Measurements from ENCODE around the gene LPCAT1.

LPCAT1 gene

GRCh38 chr5:1443991-1444360 is 79.8 kb downstream of the LPCAT1 start:
- DNase-seq, result no peak

DNA sequence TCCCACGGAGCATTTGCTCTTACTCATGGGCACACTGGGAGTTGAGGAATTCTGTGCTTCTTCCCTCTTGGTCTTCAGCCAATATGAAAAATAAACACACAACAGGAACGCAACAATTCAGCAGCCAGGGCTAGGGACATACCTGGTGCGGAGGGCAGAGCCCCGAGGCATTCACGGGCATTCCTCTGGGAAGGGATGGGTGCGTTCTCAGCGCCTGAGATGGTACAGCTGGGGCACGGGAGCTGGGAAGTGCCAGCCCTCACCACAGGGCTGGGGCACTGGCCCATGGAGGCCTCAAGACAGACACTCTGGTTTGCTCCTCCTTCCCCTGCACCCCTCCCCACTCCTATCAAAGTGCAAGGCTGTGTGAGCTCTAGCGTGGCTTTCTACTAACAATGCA is 80.6 kb downstream of the LPCAT1 start:
- DNase-seq, result no peak

DNA sequence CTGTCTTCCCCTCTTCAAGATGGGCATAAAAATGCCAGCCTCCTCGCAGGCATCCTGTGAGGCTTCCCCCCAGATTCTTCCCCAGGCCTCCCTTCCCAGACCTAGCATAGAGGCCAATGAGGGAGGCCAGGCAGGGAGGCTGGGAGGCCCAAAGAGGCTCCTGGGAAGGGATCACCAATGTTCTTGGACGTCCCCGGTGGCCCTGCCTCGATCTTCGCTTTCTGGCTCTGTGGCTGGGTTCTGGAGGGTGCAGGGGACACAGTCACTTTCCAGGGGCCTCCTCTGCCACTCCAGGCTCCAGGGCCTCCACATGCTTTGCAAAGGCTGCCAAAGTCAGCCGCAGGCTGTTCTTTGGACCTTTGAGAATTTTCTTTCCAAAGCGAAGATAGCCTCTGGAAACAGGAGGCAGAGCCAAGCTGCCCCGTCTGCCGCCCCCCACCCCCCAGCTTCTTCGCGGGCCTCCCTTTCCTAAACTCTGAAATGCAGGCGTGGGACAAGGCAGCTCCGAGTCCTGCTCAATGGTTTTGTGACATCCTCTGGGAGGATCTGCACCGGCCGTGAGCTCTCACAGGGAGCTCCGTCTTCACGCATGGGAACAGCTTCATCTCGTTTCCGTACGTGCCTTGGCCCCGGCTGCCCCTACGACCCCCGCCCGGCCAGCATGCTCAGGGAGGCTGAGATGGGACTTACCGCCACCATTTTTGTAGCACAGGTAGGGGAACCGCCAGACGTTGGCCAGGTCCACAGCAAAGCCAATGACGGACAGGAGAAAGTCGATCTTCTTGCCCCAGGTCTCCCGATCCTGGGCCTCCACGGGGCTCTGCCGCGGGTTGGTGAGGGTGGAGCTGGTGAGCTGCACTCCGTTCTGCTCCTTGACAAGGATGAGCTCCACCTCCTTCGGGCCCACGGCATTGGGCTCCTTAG is 81.3 kb downstream of the LPCAT1 start:
- DNase-seq, result no peak

- no peak for DNase-seq
These were observed 82.4 kb downstream of the LPCAT1 start for GRCh38 chr5:1441166-1441865.

DNA sequence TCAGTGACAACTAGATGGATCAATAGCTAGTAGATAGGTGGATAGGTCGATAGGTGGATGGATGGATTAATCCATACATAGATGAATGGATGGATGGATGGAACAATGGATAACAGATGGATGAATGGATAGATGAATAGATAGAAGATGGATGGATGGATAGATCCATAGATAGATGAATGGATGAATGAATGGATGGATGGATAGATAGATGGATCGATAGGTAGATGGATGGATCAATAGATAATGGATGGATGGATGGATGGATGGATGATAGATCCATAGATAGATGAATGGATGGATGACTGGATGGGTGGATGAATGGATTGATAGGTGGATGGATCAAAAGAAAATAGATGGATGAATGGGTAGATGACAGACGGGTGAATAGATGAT is 83.7 kb downstream of the LPCAT1 start:
- DNase-seq, result no peak

- DNase-seq, result no peak
These were observed 84.2 kb downstream of the LPCAT1 start for GRCh38 chr5:1439388-1440097.

- no peak for DNase-seq
These were observed 84.9 kb downstream of the LPCAT1 start for GRCh38 chr5:1438871-1439270.

- DNase-seq, result no peak
These were observed 85.7 kb downstream of the LPCAT1 start for GRCh38 chr5:1437876-1438559.

DNA sequence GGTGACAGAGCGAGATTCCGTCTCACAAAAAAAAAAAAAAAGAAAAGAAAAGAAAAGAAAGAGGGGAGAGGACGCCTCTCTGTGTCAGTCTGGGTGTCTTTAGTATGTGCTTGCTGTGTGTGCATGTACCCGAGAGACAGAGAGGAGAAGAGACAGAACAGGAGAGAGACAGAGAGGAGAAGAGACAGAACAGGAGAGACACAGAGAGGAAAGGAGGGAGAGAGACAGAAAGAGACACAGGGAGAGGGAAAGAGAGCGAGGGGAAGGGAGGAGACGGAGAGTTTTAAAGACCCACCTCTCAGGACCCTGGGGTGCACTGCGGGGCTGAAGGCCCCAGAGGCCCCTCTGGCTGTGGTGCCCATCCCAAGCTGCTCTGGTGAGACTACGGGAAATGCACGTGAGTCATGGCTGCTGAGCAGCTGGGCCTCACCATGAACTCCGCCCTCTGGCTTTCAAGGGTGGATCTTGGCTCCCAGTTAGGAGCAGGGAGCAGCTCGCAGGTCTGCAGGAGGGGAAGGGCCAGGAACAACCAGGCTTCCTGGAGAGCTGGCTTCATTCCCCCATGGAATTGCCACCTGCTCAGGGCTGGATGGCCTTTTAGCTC is 86.4 kb downstream of the LPCAT1 start:
- no peak for DNase-seq

DNA sequence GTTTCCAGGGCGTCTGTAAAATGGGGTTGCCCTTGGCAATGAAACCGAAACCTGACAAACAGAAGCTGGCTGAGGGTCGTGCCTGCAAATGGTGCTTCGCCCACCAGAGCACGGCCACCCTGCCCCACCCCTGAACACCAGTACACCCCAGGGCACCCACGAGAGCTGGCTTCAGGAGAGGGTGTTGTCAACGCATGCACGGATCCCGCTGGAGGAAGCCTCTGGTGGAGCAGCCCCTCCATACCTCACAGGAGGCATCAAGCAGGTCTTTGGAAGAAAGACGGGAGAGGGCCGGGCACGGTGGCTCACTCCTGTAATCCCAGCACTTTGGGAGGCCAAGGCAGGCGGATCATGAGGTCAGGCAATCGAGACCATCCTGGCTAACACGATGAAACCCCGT is 87.1 kb downstream of the LPCAT1 start:
- DNase-seq, result no peak

DNA sequence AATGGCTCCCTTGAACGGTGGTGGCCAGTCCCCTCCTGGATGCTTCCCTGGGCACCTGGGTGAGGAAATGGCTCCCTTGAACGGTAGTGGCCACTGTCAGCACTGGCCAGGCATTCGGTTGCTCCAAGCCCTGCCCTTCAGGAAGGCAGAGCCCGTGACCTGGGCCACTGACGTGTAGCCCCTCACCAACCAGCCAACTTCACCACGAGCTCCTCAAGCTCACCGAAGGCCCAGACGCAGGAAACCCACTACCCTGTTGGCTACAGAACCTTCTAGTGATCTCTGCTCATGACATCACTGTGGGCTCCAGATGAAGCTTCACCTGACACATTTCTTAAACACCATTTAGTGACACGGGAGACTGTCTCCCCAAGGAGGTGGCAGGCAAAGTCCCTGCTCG is 87.7 kb downstream of the LPCAT1 start:
- DNase-seq, result no peak

DNA sequence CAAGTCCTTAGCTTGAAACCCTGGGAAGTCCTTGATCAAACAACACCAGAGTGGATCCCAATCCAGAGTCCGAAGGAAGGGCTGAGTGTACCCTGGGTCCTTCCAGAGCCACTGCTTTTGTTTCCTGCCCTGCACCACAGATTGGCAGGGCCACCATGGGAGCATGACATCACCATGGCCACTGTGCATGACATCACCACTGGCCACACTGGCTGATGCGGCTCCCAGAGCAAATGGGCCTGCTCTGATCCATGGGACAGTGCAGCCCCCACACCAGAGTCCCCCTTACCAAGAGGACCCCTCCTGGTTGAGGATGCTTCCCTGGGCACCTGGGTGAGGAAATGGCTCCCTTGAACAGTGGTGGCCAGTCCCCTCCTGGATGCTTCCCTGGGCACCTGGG is 88.4 kb downstream of the LPCAT1 start:
- DNase-seq, result no peak

DNA sequence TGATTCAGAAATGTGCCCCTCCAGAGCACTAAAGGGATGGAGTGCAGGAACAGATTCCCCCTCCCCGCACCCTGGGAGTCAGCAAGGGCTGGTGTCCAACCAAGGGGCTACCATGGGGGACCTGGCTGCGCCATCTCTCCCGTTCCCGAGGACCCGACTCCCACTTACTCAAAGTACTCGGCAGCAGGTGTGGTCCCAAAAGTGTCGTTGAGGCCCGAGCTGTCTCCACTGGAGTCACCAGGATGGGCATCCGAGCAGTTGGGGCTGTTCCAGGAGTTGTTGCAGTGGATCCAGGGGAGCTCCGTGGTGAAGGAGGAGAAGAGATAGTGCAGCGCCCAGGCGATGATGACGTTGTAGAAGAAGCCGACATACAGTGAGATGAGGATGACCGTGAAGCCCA is 91.5 kb downstream of the LPCAT1 start:
- no peak for DNase-seq

DNA sequence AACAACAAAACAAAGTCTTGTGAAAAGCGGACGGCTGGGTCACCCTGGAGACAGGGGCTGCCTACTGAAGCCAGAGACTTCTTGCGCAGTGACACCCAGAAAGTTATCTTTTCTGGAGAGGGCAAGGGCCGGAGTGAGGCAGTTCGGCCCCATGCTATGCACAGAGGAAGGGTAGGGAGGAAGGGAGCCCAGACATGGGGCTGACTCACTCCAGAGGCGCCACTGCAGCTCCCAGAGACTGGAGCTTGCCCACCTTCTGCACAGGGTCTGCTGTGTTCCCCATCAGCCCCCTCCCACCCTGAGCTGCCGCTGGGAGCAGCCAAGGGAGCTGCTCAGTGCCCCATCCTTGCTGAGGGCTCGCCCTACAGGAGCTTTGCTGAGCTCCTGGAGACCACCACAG is 91.9 kb downstream of the LPCAT1 start:
- no peak for DNase-seq

DNA sequence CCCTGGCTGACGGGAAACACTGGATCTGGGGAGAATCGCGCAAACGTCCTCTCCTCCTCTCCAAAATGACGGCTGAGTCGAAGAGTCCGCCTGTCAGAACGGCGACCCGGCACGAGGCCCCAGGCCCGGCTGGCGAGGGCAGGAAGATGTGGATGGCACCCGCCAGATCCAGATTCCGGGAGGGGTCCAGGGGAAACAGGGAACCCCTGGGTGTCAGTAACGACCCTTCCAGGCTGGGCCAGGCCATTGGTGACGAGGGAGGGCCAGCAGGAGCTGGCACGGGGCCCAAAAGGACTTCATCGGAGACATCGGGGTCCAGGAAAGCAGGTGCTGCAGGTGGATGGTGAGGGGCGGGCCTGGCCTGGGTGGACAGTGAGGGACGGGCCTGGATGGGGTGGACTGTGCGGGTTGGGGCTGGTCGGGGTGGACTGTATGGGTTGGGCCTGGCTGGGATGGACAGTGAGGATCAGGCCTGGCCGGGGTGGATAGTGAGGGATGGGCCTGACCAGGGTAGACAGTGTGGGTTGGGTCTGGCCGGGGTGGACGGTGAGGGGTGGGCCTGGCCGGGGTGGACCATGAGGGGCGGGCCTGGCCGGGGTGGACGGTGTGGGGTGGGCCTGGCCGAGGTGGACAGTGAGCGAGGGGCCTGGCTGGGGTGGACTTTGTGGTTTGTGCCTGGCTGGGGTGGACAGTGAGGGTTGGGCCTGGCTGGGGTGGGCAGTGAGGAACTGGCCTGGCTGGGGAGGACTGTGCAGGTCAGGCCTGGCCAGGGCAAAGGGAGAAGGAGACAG is 92.5 kb downstream of the LPCAT1 start:
- no peak for DNase-seq

- no peak for DNase-seq
These were observed 93.5 kb downstream of the LPCAT1 start for GRCh38 chr5:1430121-1430795.

GRCh38 chr5:1429496-1429895 is 94.3 kb downstream of the LPCAT1 start:
- no peak for DNase-seq

- DNase-seq, result no peak
These were observed 94.7 kb downstream of the LPCAT1 start for GRCh38 chr5:1429066-1429465.

DNA sequence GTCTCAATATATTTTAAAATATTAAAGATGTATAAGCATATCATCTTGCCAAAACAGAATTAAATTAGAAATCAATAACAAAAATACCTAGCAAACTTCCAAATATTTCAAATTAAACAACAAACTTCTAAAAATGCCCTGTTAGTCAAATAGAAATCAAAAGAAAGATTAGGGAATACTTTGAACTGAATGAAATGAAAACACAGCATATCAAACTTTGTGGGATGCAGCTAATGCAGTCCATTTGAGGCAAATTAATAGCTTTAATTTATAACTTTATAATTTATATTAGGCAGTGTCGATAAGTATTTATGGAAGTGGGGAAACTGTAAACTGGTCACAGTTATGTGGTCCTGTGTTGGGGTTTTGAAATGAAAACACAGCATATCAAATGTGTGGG is 95.7 kb downstream of the LPCAT1 start:
- no peak for DNase-seq

DNA sequence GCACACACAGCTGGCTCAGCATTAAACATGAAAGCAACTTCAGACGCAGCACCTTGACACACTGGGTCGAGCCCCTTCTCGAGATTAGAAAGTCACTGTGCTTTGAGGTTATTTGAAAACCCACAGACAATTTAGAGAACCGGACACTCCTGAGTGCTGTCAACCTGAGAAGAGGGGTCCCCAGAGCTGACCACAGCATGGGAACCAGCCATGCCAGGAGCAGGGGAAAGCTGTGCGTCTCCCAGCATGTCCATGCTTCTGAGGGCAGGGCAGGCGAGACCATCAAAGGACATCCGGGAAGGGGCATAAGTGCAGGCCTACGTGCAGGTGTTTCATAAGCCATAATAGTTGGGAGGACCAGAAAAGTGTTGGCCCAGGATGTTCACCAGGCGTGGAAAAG is 99.0 kb downstream of the LPCAT1 start:
- DNase-seq, result no peak
